HPDE6-E6E7 (cell line): ENCODE data around the gene ANKUB1.

Source experiments
- DNase-seq: peaks from one replicate; pipeline ENCODE4 v3.0.0; 2011; ENCODE audit warnings: missing footprints; ENCODE audit errors: extremely low spot score

Gene ANKUB1

DNA sequence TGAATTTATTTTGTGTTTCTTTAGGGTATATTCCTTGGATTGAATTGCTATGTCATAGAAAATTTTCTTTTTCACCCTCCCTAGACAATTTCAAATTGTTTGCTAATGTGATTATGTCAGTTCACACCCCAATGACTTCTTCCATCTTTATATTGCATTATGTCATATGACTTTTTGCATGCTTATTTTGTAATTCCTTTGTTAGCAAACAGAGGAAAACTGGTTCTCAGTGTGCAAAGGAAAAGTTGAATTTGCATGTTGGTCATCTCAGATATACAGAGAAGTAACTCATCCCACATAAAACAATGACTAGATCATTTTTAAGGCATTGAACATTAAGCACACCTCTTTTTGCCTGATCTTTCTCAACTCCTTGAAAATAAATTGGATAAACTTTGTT is 17.3 kb upstream of the ANKUB1 start:
- no peak for DNase-seq

DNA sequence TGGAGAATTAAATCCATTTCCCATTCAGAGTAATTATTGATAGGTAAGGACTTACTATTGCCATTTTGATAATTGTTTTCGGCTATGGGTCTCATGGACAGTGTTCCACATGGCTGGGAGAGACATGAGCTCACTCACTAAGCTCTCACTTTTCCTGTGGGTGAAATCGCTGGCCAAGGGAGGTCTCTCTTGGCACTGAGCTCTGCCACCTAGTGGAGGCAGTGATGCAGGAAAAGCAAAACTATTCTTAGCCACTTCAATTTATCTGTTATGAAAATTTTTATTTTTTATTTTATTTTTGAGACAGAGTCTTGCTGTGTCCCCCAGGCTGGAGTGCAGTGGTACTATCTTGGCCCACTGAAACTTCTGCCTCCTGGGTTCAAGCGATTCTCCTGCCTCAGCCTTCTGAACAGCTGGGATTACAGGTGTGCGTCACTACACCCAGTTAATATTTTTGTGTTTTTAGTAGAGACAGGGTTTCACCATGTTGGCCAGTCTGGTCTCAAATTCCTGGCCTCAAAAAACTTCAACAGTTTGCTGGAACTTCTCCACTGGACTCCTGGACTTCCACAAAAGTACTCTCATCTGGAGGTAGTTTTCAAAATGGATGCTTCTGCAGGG is 16.0 kb upstream of the ANKUB1 start:
- DNase-seq = peak; percentile 50

DNA sequence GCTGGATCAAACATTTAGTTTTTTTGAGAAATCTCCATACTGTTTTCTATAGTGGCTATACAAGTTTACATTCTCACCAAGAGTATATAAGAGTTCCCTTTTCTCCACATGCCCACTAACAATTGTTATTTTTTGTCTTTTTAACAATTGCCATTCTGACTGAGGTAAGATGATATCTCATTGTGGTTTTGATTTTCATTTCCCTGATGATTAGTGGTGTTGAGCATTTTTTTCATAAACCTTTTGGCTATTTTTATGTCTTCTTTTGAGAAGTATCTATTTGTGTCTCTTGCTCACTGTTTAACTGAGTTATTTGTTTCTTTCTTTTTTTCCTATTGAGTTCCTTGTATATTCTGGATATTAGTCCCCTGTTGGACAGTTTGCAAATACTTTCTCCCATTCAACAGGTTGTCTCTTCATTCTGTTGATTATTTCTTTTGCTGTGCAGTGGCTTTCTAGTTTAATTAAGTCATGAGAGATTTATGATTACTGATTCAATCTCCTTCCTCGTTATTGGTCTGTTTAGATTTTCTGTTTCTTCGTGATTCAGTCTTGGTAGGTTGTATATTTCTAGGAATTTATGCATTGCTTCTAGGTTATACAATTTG is 13.9 kb upstream of the ANKUB1 start:
- DNase-seq = no peak

DNA sequence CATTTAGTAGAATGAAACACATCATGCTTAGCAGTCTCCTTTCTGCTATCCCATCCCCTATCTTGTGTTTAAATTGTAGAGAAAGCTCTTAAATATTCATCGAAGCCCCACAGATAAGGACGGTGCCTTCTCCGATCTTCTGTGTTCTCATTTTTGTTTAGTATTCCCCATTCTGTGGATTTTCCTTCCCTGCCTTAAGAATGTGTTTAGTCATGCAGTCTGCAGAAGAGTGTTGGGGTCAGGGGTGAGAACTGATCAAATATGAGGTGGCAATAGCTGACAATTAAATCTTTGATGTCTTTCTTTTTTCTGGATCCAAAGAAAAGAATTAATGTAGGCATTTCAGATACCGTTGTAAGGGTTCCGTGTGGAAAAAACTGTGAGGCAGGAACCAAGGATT is 9.3 kb upstream of the ANKUB1 start:
- no peak for DNase-seq

DNA sequence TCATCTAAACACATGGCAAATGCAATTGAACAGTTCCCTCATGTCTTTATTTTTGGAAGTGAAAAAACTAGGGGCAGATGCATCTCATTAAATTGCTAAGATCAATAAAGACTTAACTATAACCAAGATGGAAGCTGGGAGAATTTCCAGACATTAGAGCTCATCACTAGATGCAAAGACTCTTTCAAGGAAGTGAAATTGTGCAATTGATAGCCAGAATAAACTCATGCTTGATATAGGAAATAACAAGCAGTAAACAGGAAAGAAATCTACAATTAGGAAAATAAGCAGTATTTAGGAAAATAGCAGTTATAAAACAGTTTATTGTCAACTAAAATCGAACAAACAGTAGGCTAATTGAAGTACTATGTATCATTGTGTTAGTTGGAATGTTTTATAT is 8.8 kb upstream of the ANKUB1 start:
- no peak for DNase-seq

DNA sequence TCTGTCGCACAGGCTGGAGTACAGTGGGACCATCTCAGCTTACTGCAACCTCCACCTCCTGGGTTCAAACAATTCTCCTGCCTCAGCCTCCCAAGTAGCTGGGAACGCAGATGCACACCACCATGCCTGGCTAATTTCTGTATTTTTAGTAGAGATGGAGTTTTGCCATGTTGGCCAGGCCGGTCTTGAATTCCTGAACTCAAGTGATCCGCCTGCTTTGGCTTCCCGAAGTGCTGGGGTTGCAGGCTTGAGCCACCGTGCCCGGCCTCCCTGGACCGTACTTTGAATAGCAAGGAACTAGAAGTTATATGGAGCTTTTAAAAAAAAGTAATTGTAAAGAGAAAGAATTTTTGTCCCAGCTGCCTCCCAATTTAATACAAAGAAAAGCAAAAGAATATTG is 8.3 kb upstream of the ANKUB1 start:
- no peak for DNase-seq

DNA sequence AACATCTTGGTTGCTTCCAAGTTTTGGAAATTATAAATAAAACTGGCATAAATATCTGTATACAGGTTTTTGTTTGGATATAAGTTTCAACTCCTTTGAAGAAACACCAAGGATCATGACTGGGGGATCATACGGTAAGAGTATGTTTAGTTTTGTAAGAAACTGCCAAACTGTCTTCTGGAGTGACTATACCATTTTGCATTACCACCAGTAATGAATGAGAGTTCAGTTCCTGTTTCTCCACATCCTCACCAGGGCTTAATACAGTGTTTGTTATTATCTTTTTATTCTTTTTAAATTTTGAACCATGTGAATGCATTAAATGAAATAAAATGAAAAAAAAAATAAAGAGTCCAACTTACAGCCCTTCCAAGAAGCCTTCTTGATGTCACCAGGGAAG is 3.7 kb upstream of the ANKUB1 start:
- no peak for DNase-seq

DNA sequence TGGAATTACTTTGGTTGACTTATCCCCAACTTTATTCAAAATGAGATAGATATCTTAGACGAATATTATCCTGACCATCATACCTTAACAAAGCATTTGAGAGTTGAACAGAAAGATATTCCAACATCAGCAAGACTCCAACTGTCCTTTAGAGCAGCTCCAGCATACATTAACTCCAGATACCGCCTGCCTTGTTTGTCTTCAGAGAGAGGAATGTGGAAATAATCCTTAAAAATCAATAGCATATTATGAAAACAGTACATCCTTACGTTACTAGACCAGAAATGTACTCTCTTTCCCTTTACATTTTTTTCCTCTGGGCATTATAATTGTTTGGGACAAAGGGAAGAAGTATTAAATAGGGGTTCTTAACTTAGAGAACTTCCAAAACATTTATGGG is 1.7 kb downstream of the ANKUB1 start:
- no peak for DNase-seq

DNA sequence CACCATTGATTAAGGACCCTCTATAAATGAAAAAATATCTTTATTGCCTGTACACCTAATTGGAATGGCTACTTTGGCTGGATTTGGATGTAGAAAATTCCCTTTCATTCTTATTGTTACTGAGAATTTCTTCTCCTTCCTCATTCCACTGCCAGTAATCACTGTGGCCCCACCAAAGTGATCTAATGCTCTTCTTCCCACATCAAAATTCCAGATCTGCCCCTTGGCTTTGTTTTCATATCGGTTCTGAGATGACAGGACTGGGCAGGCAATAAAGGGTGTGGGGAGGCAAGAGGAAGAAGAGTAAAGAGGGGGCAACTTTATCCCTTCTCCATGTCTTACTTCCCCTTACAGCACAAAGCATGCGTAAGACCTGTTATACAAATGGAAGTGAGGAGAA is 2.1 kb downstream of the ANKUB1 start:
- DNase-seq = peak; percentile 45

GRCh38 chr3:149784064-149784704 is 8.2 kb downstream of the ANKUB1 start:
- DNase-seq = no peak

DNA sequence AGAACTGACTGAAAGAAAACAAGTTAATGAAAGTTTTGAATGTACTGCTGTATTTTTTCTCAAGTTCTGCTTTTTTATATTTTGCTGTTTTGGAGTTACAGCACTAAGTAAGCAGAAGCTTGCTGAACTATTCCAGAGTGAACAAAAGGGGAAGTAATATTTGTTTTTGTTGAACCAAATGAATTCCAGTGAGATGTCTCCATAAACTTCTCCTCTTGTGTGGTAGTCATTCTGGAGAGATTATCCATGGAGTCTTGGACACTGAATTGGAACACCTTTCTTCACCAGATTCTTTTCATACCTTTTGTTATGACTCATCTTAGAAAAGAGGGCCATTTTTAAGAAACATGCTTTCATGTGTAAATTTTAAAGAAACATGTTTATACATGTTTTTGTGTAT is 8.8 kb downstream of the ANKUB1 start:
- DNase-seq = no peak

DNA sequence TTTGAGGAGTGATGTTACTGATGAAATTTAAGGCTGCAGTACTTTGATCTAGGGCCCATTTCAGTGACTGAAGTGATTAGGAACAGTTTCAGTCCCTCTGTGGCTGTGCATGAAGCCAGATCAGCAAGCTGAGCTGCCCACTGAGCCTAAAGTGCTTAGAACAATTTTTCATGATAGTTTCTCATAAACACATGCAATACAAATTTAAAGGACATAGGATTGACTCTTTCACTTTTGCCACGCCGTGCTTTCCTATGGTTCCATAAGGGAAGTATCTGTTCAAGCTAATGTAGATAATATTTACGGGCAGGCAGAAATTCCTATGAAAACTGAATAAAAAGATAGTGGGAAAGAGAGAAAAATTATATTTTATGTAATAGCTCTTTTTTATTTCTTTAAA is 10.6 kb downstream of the ANKUB1 start:
- no peak for DNase-seq

DNA sequence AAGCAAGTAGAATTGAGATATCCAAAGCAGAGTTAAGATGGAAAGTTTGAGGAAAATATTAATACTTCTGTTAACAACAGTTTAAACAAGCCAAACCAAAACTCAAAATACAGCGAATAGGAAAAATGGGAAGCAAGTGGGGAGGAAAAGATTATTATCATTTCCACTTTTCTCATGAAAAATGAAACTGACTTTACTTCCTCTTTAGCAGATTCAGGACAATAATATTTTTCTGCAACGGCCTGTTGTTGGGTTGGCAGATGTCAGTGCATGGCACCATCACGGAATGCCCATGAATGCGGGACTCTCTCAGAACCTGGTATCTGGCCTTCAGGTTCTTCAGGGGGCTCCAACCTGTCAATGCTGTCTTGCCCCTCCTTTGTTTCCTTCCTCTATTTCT is 11.1 kb downstream of the ANKUB1 start:
- DNase-seq = no peak

- no peak for DNase-seq
These were observed 14.7 kb downstream of the ANKUB1 start for GRCh38 chr3:149777414-149778214.

- DNase-seq = no peak
These were observed 16.2 kb downstream of the ANKUB1 start for GRCh38 chr3:149776170-149776569.

DNA sequence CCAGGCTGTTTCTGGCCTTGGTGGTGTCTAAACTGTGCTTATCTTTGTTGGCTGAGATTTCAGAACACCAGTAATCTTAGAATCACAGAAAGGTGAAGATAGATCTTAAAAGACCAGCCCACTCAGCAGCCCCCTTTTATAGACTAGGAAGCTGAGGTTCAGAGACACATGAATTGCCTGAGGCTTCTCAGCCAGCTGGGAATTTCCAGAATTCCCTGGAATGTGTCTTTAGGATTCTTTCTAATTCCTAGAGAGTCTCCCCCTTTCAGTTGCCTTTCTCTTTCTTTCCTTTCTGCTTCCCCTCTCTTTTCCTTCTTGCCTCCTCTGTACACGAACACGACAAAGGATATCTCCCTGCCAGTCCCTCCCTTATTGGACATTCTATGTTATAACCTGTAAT is 19.5 kb downstream of the ANKUB1 start:
- no peak for DNase-seq

- peak; percentile 54 for DNase-seq
These were observed 20.6 kb downstream of the ANKUB1 start for GRCh38 chr3:149771652-149772271.

GRCh38 chr3:149770246-149770645 is 22.1 kb downstream of the ANKUB1 start:
- DNase-seq = no peak

DNA sequence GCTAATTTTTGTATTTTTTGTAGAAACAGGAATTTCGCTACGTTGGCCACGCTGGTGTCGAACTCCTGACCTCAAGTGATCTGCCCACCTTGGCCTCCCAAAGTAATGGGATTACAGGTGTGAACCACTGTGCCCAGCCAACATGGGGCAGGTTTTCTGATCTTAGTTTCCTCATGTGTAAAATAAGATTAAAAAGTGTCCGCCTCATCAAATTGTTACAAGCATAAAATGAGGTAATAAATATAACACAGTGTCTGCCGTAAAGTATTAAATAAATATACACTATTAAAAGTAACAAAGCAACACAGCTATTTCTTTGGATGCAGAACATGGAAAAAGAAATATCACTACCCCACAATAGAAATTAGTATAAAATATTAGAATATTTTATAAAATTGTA is 23.6 kb downstream of the ANKUB1 start:
- DNase-seq = no peak

- no peak for DNase-seq
These were observed 24.6 kb downstream of the ANKUB1 start for GRCh38 chr3:149767720-149768119.

DNA sequence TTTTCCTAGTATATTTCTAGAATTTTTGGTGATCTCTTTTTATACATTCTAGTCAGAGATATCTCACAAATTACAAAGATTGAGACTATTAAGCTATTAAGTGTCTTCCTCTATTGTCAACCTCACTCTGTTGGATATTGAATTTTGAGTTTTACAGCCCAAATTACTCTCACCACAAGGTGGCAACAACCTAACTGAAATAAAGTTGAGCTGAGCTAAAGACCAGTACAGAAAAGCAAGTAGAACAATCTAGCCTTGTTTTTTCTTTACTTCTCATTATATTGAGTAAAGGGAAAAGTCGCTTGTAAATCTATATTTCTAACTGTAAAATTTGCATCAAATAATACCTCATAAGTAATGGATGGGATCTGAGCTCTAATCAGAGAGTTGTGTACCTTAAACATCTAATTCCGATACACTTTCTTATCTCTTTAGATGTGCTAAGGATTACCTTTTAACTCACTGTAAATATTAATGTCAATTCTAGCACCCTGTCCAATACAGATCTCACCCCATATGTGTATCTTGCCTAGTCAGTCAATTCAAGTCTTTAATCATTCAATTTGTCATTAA is 26.5 kb downstream of the ANKUB1 start:
- no peak for DNase-seq

DNA sequence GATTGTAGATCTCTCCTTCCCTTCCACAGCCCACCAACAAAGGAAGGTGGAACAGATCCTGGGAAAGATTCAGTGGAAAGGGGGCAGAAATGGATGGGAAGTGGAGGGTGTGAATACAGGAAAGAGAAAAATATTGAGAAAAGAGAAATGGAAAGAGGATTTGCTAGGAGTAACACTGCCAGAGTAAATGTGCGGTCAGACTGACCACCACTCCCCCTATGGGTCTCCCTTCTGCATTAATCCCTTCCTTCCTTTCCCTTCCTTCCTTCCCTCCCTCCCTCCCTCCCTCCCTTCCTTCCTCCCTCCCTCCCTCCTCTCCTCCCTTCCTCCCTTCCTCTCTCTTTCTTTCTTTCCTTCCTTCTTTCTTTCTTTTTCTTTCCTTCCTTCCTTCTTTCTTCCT is 28.1 kb downstream of the ANKUB1 start:
- no peak for DNase-seq
